ENCODE measurements around the gene BLOC1S3. TPM values are rescaled to one million over a fixed set of nuclear protein-coding genes. Genes with fewer than 3 reads are reported as not detected.

BLOC1S3 gene
- total and polyA plus RNA-seq, 2 of the 13 experiments (the other 11 are each of a cell fraction or from before 2014, with no cell fraction given), result 4.3 to 4.8 TPM

DNA sequence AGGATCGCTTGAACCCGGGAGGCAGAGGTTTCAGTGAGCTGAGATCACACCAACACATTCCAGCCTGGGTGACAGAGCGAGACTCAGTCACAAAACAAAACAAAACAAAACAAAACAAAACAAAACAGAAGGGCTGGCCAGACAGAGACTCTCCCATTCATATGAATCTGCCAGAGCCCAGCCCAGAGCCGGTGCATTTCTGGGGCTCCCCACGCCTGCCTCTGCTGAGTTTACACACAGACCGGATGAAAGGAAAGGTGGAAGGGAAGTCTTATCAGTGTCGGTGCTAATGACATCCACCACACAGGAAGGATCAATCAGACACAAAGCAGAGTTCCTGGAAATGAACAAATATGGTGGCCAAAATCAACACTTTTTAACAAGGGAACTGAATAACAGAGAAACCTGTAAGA is 7.4 kb upstream of the BLOC1S3 start (continued):
- TF ChIP-seq, protein P1, sequence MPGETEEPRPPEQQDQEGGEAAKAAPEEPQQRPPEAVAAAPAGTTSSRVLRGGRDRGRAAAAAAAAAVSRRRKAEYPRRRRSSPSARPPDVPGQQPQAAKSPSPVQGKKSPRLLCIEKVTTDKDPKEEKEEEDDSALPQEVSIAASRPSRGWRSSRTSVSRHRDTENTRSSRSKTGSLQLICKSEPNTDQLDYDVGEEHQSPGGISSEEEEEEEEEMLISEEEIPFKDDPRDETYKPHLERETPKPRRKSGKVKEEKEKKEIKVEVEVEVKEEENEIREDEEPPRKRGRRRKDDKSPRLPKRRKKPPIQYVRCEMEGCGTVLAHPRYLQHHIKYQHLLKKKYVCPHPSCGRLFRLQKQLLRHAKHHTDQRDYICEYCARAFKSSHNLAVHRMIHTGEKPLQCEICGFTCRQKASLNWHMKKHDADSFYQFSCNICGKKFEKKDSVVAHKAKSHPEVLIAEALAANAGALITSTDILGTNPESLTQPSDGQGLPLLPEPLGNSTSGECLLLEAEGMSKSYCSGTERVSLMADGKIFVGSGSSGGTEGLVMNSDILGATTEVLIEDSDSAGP (CRISPR knock-in tag; IDR thresholded peaks at IDR 0.05; ENCODE audit: borderline replicate concordance), result no peak
- TF ChIP-seq, protein P2, sequence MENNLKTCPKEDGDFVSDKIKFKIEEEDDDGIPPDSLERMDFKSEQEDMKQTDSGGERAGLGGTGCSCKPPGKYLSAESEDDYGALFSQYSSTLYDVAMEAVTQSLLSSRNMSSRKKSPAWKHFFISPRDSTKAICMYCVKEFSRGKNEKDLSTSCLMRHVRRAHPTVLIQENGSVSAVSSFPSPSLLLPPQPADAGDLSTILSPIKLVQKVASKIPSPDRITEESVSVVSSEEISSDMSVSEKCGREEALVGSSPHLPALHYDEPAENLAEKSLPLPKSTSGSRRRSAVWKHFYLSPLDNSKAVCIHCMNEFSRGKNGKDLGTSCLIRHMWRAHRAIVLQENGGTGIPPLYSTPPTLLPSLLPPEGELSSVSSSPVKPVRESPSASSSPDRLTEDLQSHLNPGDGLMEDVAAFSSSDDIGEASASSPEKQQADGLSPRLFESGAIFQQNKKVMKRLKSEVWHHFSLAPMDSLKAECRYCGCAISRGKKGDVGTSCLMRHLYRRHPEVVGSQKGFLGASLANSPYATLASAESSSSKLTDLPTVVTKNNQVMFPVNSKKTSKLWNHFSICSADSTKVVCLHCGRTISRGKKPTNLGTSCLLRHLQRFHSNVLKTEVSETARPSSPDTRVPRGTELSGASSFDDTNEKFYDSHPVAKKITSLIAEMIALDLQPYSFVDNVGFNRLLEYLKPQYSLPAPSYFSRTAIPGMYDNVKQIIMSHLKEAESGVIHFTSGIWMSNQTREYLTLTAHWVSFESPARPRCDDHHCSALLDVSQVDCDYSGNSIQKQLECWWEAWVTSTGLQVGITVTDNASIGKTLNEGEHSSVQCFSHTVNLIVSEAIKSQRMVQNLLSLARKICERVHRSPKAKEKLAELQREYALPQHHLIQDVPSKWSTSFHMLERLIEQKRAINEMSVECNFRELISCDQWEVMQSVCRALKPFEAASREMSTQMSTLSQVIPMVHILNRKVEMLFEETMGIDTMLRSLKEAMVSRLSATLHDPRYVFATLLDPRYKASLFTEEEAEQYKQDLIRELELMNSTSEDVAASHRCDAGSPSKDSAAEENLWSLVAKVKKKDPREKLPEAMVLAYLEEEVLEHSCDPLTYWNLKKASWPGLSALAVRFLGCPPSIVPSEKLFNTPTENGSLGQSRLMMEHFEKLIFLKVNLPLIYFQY (CRISPR knock-in tag; IDR thresholded peaks at IDR 0.05; ENCODE audit: borderline replicate concordance), result no peak
- TF ChIP-seq ZSCAN25 (CRISPR knock-in tag; IDR thresholded peaks at IDR 0.05) (no peak), BORCS8-MEF2B (CRISPR knock-in tag; IDR thresholded peaks at IDR 0.05) (no peak), ZNF709 (CRISPR knock-in tag; IDR thresholded peaks at IDR 0.05) (no peak), FOXA1 (IDR thresholded peaks at IDR 0.05) (no peak), FOXA1 (CRISPR knock-in tag; IDR thresholded peaks at IDR 0.05) (peak; percentile 51; the same call in 1 of the 2 replicates), ZFX (CRISPR knock-in tag; IDR thresholded peaks at IDR 0.05; ENCODE audit: low read depth) (no peak), NKX3-1 (CRISPR knock-in tag; IDR thresholded peaks at IDR 0.05) (no peak), ZNF598 (CRISPR knock-in tag; IDR thresholded peaks at IDR 0.05; ENCODE audit: borderline replicate concordance) (no peak), MED1 (CRISPR knock-in tag; IDR thresholded peaks at IDR 0.05) (peak; percentile 70), EHMT2 (IDR thresholded peaks at IDR 0.05; ENCODE audit: borderline replicate concordance, low read depth, low read length) (no peak), MYNN (CRISPR knock-in tag; IDR thresholded peaks at IDR 0.05; ENCODE audit: low read depth) (no peak), ZNF678 (CRISPR knock-in tag; IDR thresholded peaks at IDR 0.05) (no peak), ZNF530 (CRISPR knock-in tag; IDR thresholded peaks at IDR 0.05; ENCODE audit: low read depth) (no peak), SKI (IDR thresholded peaks at IDR 0.05; ENCODE audit: partially characterized antibody) (no peak), ZSCAN12 (CRISPR knock-in tag; IDR thresholded peaks at IDR 0.05) (no peak)
- TF ChIP-seq, protein P3, sequence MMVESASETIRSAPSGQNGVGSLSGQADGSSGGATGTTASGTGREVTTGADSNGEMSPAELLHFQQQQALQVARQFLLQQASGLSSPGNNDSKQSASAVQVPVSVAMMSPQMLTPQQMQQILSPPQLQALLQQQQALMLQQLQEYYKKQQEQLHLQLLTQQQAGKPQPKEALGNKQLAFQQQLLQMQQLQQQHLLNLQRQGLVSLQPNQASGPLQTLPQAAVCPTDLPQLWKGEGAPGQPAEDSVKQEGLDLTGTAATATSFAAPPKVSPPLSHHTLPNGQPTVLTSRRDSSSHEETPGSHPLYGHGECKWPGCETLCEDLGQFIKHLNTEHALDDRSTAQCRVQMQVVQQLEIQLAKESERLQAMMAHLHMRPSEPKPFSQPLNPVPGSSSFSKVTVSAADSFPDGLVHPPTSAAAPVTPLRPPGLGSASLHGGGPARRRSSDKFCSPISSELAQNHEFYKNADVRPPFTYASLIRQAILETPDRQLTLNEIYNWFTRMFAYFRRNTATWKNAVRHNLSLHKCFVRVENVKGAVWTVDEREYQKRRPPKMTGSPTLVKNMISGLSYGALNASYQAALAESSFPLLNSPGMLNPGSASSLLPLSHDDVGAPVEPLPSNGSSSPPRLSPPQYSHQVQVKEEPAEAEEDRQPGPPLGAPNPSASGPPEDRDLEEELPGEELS (CRISPR knock-in tag; IDR thresholded peaks at IDR 0.05), result peak; percentile 84
- TF ChIP-seq, protein P4, sequence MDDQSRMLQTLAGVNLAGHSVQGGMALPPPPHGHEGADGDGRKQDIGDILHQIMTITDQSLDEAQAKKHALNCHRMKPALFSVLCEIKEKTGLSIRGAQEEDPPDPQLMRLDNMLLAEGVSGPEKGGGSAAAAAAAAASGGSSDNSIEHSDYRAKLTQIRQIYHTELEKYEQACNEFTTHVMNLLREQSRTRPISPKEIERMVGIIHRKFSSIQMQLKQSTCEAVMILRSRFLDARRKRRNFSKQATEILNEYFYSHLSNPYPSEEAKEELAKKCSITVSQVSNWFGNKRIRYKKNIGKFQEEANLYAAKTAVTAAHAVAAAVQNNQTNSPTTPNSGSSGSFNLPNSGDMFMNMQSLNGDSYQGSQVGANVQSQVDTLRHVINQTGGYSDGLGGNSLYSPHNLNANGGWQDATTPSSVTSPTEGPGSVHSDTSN (CRISPR knock-in tag; IDR thresholded peaks at IDR 0.05; ENCODE audit: borderline replicate concordance), result no peak
- TF ChIP-seq, protein P5, sequence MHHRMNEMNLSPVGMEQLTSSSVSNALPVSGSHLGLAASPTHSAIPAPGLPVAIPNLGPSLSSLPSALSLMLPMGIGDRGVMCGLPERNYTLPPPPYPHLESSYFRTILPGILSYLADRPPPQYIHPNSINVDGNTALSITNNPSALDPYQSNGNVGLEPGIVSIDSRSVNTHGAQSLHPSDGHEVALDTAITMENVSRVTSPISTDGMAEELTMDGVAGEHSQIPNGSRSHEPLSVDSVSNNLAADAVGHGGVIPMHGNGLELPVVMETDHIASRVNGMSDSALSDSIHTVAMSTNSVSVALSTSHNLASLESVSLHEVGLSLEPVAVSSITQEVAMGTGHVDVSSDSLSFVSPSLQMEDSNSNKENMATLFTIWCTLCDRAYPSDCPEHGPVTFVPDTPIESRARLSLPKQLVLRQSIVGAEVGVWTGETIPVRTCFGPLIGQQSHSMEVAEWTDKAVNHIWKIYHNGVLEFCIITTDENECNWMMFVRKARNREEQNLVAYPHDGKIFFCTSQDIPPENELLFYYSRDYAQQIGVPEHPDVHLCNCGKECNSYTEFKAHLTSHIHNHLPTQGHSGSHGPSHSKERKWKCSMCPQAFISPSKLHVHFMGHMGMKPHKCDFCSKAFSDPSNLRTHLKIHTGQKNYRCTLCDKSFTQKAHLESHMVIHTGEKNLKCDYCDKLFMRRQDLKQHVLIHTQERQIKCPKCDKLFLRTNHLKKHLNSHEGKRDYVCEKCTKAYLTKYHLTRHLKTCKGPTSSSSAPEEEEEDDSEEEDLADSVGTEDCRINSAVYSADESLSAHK (CRISPR knock-in tag; IDR thresholded peaks at IDR 0.05; ENCODE audit: borderline replicate concordance), result no peak

All from HepG2 (cell line).